CD1c-positive myeloid dendritic cell (primary cell): Measurements from ENCODE around the gene SH3RF3.

ENCODE experiments used
- DNase-seq: peaks from one replicate; pipeline ENCODE4 v3.0.0-alpha.2; 2016; ENCODE audit errors: extremely low spot score

Gene SH3RF3

GRCh38 chr2:109138449-109138848 is 9.4 kb downstream of the SH3RF3 start:
- DNase-seq = no peak

- no peak for DNase-seq
These were observed 10.0 kb downstream of the SH3RF3 start for GRCh38 chr2:109139002-109139401.

- no peak for DNase-seq
These were observed 10.9 kb downstream of the SH3RF3 start for GRCh38 chr2:109139865-109140396.

GRCh38 chr2:109141006-109141600 is 12.1 kb downstream of the SH3RF3 start:
- no peak for DNase-seq

- no peak for DNase-seq
These were observed 12.8 kb downstream of the SH3RF3 start for GRCh38 chr2:109141727-109142283.

- no peak for DNase-seq
These were observed 13.6 kb downstream of the SH3RF3 start for GRCh38 chr2:109142416-109143210.

- no peak for DNase-seq
These were observed 14.5 kb downstream of the SH3RF3 start for GRCh38 chr2:109143214-109144187.

- no peak for DNase-seq
These were observed 15.3 kb downstream of the SH3RF3 start for GRCh38 chr2:109144271-109144670.

- DNase-seq = no peak
These were observed 15.7 kb downstream of the SH3RF3 start for GRCh38 chr2:109144721-109145120.

GRCh38 chr2:109145286-109145685 is 16.3 kb downstream of the SH3RF3 start:
- no peak for DNase-seq

GRCh38 chr2:109147405-109147804 is 18.4 kb downstream of the SH3RF3 start:
- no peak for DNase-seq

GRCh38 chr2:109148117-109148746 is 19.2 kb downstream of the SH3RF3 start:
- no peak for DNase-seq

GRCh38 chr2:109148991-109149645 is 20.1 kb downstream of the SH3RF3 start:
- no peak for DNase-seq

GRCh38 chr2:109150559-109150958 is 21.6 kb downstream of the SH3RF3 start:
- DNase-seq = no peak

GRCh38 chr2:109151519-109151918 is 22.5 kb downstream of the SH3RF3 start:
- no peak for DNase-seq

- no peak for DNase-seq
These were observed 24.2 kb downstream of the SH3RF3 start for GRCh38 chr2:109153005-109153784.

GRCh38 chr2:109153807-109154206 is 24.8 kb downstream of the SH3RF3 start:
- no peak for DNase-seq

- DNase-seq = no peak
These were observed 25.2 kb downstream of the SH3RF3 start for GRCh38 chr2:109154226-109154625.

GRCh38 chr2:109155553-109156451 is 26.8 kb downstream of the SH3RF3 start:
- DNase-seq = no peak
